Measurements from ENCODE around the gene CHPF. TPM values are rescaled to one million over a fixed set of nuclear protein-coding genes. Genes with fewer than 3 reads are reported as not detected.

CHPF gene
- total RNA-seq, 2 experiments from 2014 or later, result 16.6 to 18.4 TPM

- H3K9me3 Mint-ChIP-seq, result no peaks in the 10 kb centered on the region
- ChIA-PET CTCF (interaction anchor here (1.8 kb wide), 1 partner anchor 21 kb away, joined by 7 read pairs; no protein-coding TSS in a partner anchor), POLR2A (no interaction called here)
- ATAC-seq, result no peak
- H3K4me1 Mint-ChIP-seq (ENCODE audit: low read depth), result no peaks in the 10 kb centered on the region
- no peaks in the 10 kb centered on the region for H3K36me3 Mint-ChIP-seq (ENCODE audit: low read depth)
- no peak overlapping the region for H3K27ac Mint-ChIP-seq
- intact Hi-C loops (cut with micrococcal nuclease), result no loop called here
- H3K4me3 Mint-ChIP-seq, result no peak overlapping the region
- no peak for DNase-seq
- H3K27me3 Mint-ChIP-seq, result peaks cover 7% of the 10 kb centered on the region
- no peak for TF ChIP-seq CTCF (IDR thresholded peaks at IDR 0.05)
These were observed 37.7 kb upstream of the CHPF start for GRCh38 chr2:219581346-219581745.

GRCh38 chr2:219578811-219579613 lies 35.4 kb upstream of the CHPF start:
- POLR2A ChIA-PET, result no interaction called here
- Mint-ChIP-seq H3K27me3 (peaks cover 13% of the 10 kb centered on the region), H3K36me3 (ENCODE audit: low read depth) (no peaks in the 10 kb centered on the region), H3K9me3 (no peaks in the 10 kb centered on the region), H3K4me3 (no peak overlapping the region), H3K27ac (no peak overlapping the region), H3K4me1 (ENCODE audit: low read depth) (no peaks in the 10 kb centered on the region)
- no peak for TF ChIP-seq CTCF (IDR thresholded peaks at IDR 0.05)
- intact Hi-C loops (cut with micrococcal nuclease), result no loop called here
- DNase-seq, result no peak
- CTCF ChIA-PET, result interaction anchor here (0.6 kb wide), 1 partner anchor 19 kb away, joined by 3 read pairs; no protein-coding TSS in a partner anchor
- ATAC-seq, result no peak

- H3K9me3 Mint-ChIP-seq, result no peaks in the 10 kb centered on the region
- POLR2A ChIA-PET, result no interaction called here
- H3K4me1 Mint-ChIP-seq (ENCODE audit: low read depth), result no peaks in the 10 kb centered on the region
- no peak for DNase-seq
- CTCF ChIA-PET, result interaction anchor here (1.2 to 1.8 kb wide), 5 partner anchors 15 to 66 kb away, joined by 3 to 8 read pairs (median 3); no protein-coding TSS in a partner anchor
- no peak overlapping the region for H3K4me3 Mint-ChIP-seq
- no peak for ATAC-seq
- no peak for TF ChIP-seq CTCF (IDR thresholded peaks at IDR 0.05)
- intact Hi-C loops (cut with micrococcal nuclease), result no loop called here
- no peak overlapping the region for H3K27ac Mint-ChIP-seq
- H3K27me3 Mint-ChIP-seq, result peaks cover 26% of the 10 kb centered on the region
- H3K36me3 Mint-ChIP-seq (ENCODE audit: low read depth), result no peaks in the 10 kb centered on the region
These were observed 33.1 kb upstream of the CHPF start for GRCh38 chr2:219576505-219577388.

- TF ChIP-seq CTCF (IDR thresholded peaks at IDR 0.05), result no peak
- ChIA-PET POLR2A (no interaction called here), CTCF (interaction anchor here (1.2 to 1.8 kb wide), 3 partner anchors 14 to 67 kb away, joined by 3 to 8 read pairs (median 4); no protein-coding TSS in a partner anchor)
- DNase-seq (no peak), ATAC-seq (no peak)
- Mint-ChIP-seq H3K36me3 (ENCODE audit: low read depth) (no peaks in the 10 kb centered on the region), H3K27ac (no peak overlapping the region), H3K27me3 (peaks cover 27% of the 10 kb centered on the region), H3K4me1 (ENCODE audit: low read depth) (no peaks in the 10 kb centered on the region), H3K9me3 (no peaks in the 10 kb centered on the region), H3K4me3 (no peak overlapping the region)
- intact Hi-C loops (cut with micrococcal nuclease), result no loop called here
These were observed 32.2 kb upstream of the CHPF start for GRCh38 chr2:219575566-219576504.
